HCT116 (cell line): Measurements from ENCODE around the gene PSRC1. TPM values are rescaled to one million over a fixed set of nuclear protein-coding genes. Genes with fewer than 3 reads are reported as not detected.

Experiments
- ATAC-seq: fragments of 200-7000 bp; cut with Tn5 transposase; 2 replicates; pipeline ENCODE4 v1.9.1; 2020; ENCODE audit warnings: mild to moderate bottlenecking, moderate library complexity
- BruUV-seq: library from RNA; stranded (reverse); fragments of 400-500 nt; replicated peaks from 2 replicates; lab custom pipeline; 2021; lab: Mats Ljungman, UMichigan
- CTCF ChIA-PET: fragments of 300-600 bp; sonication (Branson Sonifier 250); formaldehyde crosslinking; loops from one replicate; lab custom pipeline; 2021; ENCODE audit warnings: antibody characterized with exemption; lab: Charles Lee
- POLR2A ChIA-PET: fragments of 300-600, 350-600 bp; sonication (Branson Sonifier 250); formaldehyde crosslinking; loops from one replicate; lab custom pipeline; 2021; ENCODE audit warnings: antibody characterized with exemption; lab: Charles Lee
- RAD21 ChIA-PET, 2 experiments: fragments of 300-600 bp; sonication (Branson Sonifier 250); formaldehyde crosslinking; loops; one replicate each; lab custom pipeline; 2023; ENCODE audit warnings: low total read pairs in 2 of 2; ENCODE audit not compliant: uncharacterized antibody in 2 of 2, unreplicated experiment in 2 of 2, low non-redundant PET in 1 of 2; lab: Charles Lee
- DNase-seq: peaks from one replicate; pipeline ENCODE4 v3.0.0-alpha.2; 2010; ENCODE audit warnings: low read depth, low spot score
- H2AFZ ChIP-seq: fragments of 200-600 bp; shearing (Covaris generic), sonication (generic); 2 replicates; pipeline ENCODE4 v1.6.1; 2017; ENCODE audit warnings: low read depth, mixed run types, mixed read lengths, antibody characterized with exemption, low read length; ENCODE audit not compliant: poor library complexity, severe bottlenecking
- H3K27ac ChIP-seq: 2 replicates; pipeline ENCODE4 v1.5.1; 2012; ENCODE audit warnings: low read depth, low read length
- H3K27me3 ChIP-seq: fragments of 200-600 bp; sonication (generic); 2 replicates; pipeline ENCODE4 v1.6.1; 2016; ENCODE audit warnings: mixed run types, low read length, mixed read lengths; ENCODE audit not compliant: insufficient read depth
- H3K36me3 ChIP-seq, 2 experiments: fragments of 200-500 bp in 1 of 2; fragments of 200-600 bp in 1 of 2; sonication (Bioruptor generic) in 1 of 2; sonication (generic) in 1 of 2; 2 replicates each; pipeline versions ENCODE4 v1.5.1 to v1.6.1; 2014 to 2016; ENCODE audit warnings: low read length in 2 of 2, inconsistent platforms in 1 of 2, mixed read lengths in 1 of 2, mixed run types in 1 of 2; ENCODE audit not compliant: insufficient read depth in 2 of 2, control insufficient read depth in 1 of 2
- H3K4me1 ChIP-seq, 2 experiments: fragments of 200-600 bp in 1 of 2; sonication (generic) in 1 of 2; 2 replicates each; pipeline versions ENCODE4 v1.5.1 to v1.6.1; 2012 to 2017; ENCODE audit warnings: low read length in 2 of 2, inconsistent platforms in 1 of 2, mild to moderate bottlenecking in 1 of 2, mixed read lengths in 1 of 2, mixed run types in 1 of 2, moderate library complexity in 1 of 2; ENCODE audit not compliant: insufficient read depth in 2 of 2, control insufficient read depth in 1 of 2
- H3K4me2 ChIP-seq: fragments of 200-600 bp; sonication (generic); 2 replicates; pipeline ENCODE4 v1.6.1; 2017; ENCODE audit warnings: mixed run types, low read length, mixed read lengths
- H3K4me3 ChIP-seq, 2 experiments: fragments of 200-600 bp in 1 of 2; sonication (generic) in 1 of 2; replicated peaks in 1 of 2; 2 replicates each; pipeline ENCODE4 v1.5.1; 2011 to 2016; ENCODE audit warnings: low read length in 2 of 2, control low read depth in 1 of 2, low read depth in 1 of 2, mild to moderate bottlenecking in 1 of 2, mixed read lengths in 1 of 2, mixed run types in 1 of 2
- H3K79me2 ChIP-seq: fragments of 200-600 bp; sonication (generic); 2 replicates; pipeline ENCODE4 v1.6.1; 2017; ENCODE audit warnings: mild to moderate bottlenecking, mixed run types, low read length, moderate library complexity, mixed read lengths; ENCODE audit not compliant: insufficient read depth
- H3K9ac ChIP-seq: fragments of 200-600 bp; sonication (generic); 2 replicates; pipeline ENCODE4 v1.6.1; 2016; ENCODE audit warnings: low read length, mixed read lengths
- H3K9me2 ChIP-seq: fragments of 200-600 bp; sonication (generic), shearing (Covaris generic); 2 replicates; pipeline ENCODE4 v1.6.1; 2017; ENCODE audit warnings: mixed run types, mild to moderate bottlenecking, moderate library complexity; ENCODE audit not compliant: insufficient read depth
- H3K9me3 ChIP-seq, 2 experiments: fragments of 200-500 bp in 1 of 2; fragments of 200-600 bp in 1 of 2; sonication (Bioruptor generic) in 1 of 2; sonication (generic) in 1 of 2; 2 replicates each; pipeline ENCODE4 v1.6.1; 2014 to 2017; ENCODE audit warnings: low read length in 2 of 2, mixed read lengths in 2 of 2, inconsistent platforms in 1 of 2, low read depth in 1 of 2, mild to moderate bottlenecking in 1 of 2, mixed run types in 1 of 2, moderate library complexity in 1 of 2; ENCODE audit not compliant: control insufficient read depth in 1 of 2, insufficient read depth in 1 of 2
- H4K20me1 ChIP-seq: fragments of 200-600 bp; sonication (generic), shearing (Covaris generic); 2 replicates; pipeline ENCODE4 v1.6.1; 2017; ENCODE audit warnings: mixed run types, mild to moderate bottlenecking, moderate library complexity; ENCODE audit not compliant: insufficient read depth
- CBX3 ChIP-seq: IDR thresholded peaks from 2 replicates; pipeline ENCODE4 v1.6.1; 2012; ENCODE audit warnings: low read depth
- EGR1 ChIP-seq: IDR thresholded peaks from 2 replicates; pipeline ENCODE4 v1.6.1; 2012; ENCODE audit warnings: low read depth
- EZH2 ChIP-seq: fragments of 200-600 bp; sonication (generic); IDR thresholded peaks from 2 replicates; pipeline ENCODE4 v1.6.1; 2017; ENCODE audit warnings: antibody characterized with exemption, mixed run types
- FOSL1 ChIP-seq: IDR thresholded peaks from 2 replicates; pipeline ENCODE4 v1.6.1; 2012; ENCODE audit warnings: low read depth
- JUND ChIP-seq: IDR thresholded peaks from 2 replicates; pipeline ENCODE4 v1.6.1; 2012
- POLR2A ChIP-seq: IDR thresholded peaks from 2 replicates; pipeline ENCODE4 v1.7.0; 2011; ENCODE audit warnings: borderline replicate concordance; ENCODE audit not compliant: insufficient read depth, insufficient read length; ENCODE audit errors: extremely low read depth
- POLR2AphosphoS5 ChIP-seq: IDR thresholded peaks from 2 replicates; pipeline ENCODE4 v1.6.1; 2011; ENCODE audit warnings: mild to moderate bottlenecking, low read depth, low read length, moderate library complexity
- SIN3A ChIP-seq: IDR thresholded peaks from 2 replicates; pipeline ENCODE4 v1.6.1; 2012; ENCODE audit warnings: low read depth
- SP1 ChIP-seq: IDR thresholded peaks from 2 replicates; pipeline ENCODE4 v1.6.1; 2012; ENCODE audit warnings: low read depth
- YY1 ChIP-seq: IDR thresholded peaks from 2 replicates; pipeline ENCODE4 v1.6.1; 2011; ENCODE audit warnings: low read length, low read depth, moderate library complexity, mild to moderate bottlenecking; ENCODE audit not compliant: insufficient replicate concordance; ENCODE audit errors: extremely low read depth
- ZNF274 ChIP-seq: fragments of 200-500 bp; sonication (Bioruptor generic); IDR thresholded peaks from 2 replicates; pipeline ENCODE4 v1.6.1; 2014; ENCODE audit warnings: mild to moderate bottlenecking, low read depth, low read length, inconsistent platforms
- intact Hi-C: fragments of 100-400 bp; cut with micrococcal nuclease; formaldehyde crosslinking; loops from 2 replicates; pipeline ENCODE4 v1.10.0; 2022
- total RNA-seq: library from RNA; stranded (reverse); gene quantifications from one replicate; pipeline ENCODE4 v1.2.1, GENCODE V29; 2021; ENCODE audit not compliant: unreplicated experiment
- TF ChIP-seq, protein P1 (sequence below): IDR thresholded peaks from 2 replicates; pipeline ENCODE4 v1.6.1; 2012
- TF ChIP-seq, protein P2 (sequence below): IDR thresholded peaks from 2 replicates; pipeline ENCODE4 v1.6.1; 2012; ENCODE audit warnings: low read depth
- TF ChIP-seq, protein P3 (sequence below): IDR thresholded peaks from 2 replicates; pipeline ENCODE4 v1.6.1; 2011; ENCODE audit warnings: mild to moderate bottlenecking, low read length, moderate library complexity; ENCODE audit not compliant: insufficient replicate concordance; ENCODE audit errors: extremely low read depth

PSRC1 gene
- total RNA-seq, 1 experiment from 2014 or later = 44.8 TPM

DNA sequence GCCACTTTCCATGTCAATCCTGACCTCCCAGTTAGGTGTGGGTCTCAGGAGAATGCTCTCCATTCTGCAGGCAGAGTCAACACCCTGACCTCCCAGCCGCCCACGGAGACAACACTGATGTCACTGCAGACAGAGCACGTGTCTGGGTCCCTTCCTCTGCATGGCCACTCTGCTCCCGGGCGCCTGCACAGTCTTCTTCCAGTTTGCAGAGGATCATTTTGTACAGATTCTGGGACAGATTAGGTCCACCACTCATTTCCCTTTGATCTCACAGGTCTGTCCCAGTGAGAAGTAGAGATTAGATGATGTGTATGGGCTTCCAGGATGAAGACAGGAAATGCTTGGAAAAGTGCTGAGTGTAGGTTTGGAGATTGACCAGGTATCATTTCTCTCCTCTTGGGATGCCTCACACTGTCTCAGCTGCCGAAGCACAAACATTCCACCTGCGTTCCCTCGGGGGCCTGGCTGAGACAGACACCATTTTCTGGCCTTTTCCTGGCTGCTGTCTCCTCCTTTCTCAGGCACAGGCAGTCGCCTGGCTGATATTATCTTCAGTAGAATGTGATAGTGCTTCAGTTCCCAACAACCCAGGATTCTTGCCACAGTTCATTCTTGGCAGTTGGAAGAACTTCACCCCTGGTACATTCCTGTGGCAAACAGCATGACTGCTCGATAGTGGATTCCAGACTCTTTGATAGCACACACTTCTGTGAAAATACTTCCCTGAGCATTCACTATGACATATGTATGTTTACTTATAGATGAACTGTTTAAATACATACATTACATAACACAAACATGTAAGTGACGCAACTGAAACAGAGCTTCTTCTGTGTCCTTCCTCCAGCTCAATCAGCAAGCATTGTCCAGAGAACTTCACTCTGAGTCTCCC lies 16.0 kb upstream of the PSRC1 start:
- Histone ChIP-seq H3K4me3 (no peak overlapping the region), H3K9ac (no peak overlapping the region), H3K4me2 (peak overlapping the region; percentile 28), H3K79me2 (no peaks in the 10 kb centered on the region), H2AFZ (peak overlapping the region; percentile 49), H3K9me2 (no peaks in the 10 kb centered on the region)
- BruUV-seq = no TSS peak
- ChIA-PET POLR2A (no interaction called here), RAD21 (no interaction called here), CTCF (no interaction called here)
- DNase-seq = no peak
- TF ChIP-seq POLR2A = no peak
- peak; percentile 39; the same call in 1 of the 2 replicates for TF ChIP-seq EGR1
- TF ChIP-seq, all 23 proteins: peak for 1
- H4K20me1 ChIP-seq = no peaks in the 10 kb centered on the region
- intact Hi-C loops = no loop called here
- peaks cover 6 to 13% of the 10 kb centered on the region in 2 experiments; a peak in 3 of 4 replicates for H3K4me1 ChIP-seq
- H3K27me3 ChIP-seq = peaks cover 4% of the 10 kb centered on the region; the same call in 1 of the 2 replicates
- peak; percentile 51; the same call in 1 of the 2 replicates for ATAC-seq
- no peak overlapping the region for H3K27ac ChIP-seq
- H3K9me3 ChIP-seq = no peaks in the 10 kb centered on the region
- no peaks in the 10 kb centered on the region for H3K36me3 ChIP-seq

DNA sequence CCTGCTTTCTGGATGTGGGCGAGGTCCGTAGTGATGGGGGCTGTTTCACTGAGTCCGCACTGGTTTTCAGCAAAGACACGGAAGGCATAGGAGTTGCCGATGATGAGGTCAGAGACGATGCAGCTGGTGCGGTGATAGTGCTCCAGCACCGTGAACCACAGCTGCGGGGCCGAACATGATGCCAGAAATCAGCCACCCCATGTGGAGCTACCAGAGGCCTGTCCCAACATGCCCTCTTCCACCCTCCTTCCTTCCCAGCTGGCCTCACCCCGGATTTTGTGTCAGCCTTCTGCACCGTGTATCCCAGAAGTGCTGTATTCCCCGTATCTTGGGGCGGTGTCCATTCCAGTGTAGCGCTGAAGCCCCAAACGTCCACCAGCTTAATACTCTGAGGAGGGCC lies 13.8 kb upstream of the PSRC1 start:
- Histone ChIP-seq H3K4me3 (no peak overlapping the region), H3K9me2 (no peaks in the 10 kb centered on the region), H3K4me2 (no peak overlapping the region), H3K36me3 (no peaks in the 10 kb centered on the region), H3K27ac (no peak overlapping the region), H3K79me2 (no peaks in the 10 kb centered on the region), H3K9ac (no peak overlapping the region), H3K27me3 (peaks cover 4% of the 10 kb centered on the region; the same call in 1 of the 2 replicates), H2AFZ (no peak overlapping the region), H4K20me1 (no peaks in the 10 kb centered on the region), H3K9me3 (no peaks in the 10 kb centered on the region), H3K4me1 (peaks cover 6 to 15% of the 10 kb centered on the region in 2 experiments; a peak in 3 of 4 replicates)
- POLR2A ChIA-PET = interaction anchor here (0.9 kb wide), 1 partner anchor 14 kb away, joined by 3 read pairs; the partner anchor contains the start of gene PSRC1
- no TSS peak for BruUV-seq
- ATAC-seq (no peak), DNase-seq (no peak)
- RAD21 ChIA-PET = no interaction called here
- intact Hi-C loops = no loop called here
- CTCF ChIA-PET = no interaction called here
- TF ChIP-seq CBX3 = no peak
- TF ChIP-seq, protein P1, sequence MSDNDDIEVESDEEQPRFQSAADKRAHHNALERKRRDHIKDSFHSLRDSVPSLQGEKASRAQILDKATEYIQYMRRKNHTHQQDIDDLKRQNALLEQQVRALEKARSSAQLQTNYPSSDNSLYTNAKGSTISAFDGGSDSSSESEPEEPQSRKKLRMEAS = no peak
- TF ChIP-seq, protein P2, sequence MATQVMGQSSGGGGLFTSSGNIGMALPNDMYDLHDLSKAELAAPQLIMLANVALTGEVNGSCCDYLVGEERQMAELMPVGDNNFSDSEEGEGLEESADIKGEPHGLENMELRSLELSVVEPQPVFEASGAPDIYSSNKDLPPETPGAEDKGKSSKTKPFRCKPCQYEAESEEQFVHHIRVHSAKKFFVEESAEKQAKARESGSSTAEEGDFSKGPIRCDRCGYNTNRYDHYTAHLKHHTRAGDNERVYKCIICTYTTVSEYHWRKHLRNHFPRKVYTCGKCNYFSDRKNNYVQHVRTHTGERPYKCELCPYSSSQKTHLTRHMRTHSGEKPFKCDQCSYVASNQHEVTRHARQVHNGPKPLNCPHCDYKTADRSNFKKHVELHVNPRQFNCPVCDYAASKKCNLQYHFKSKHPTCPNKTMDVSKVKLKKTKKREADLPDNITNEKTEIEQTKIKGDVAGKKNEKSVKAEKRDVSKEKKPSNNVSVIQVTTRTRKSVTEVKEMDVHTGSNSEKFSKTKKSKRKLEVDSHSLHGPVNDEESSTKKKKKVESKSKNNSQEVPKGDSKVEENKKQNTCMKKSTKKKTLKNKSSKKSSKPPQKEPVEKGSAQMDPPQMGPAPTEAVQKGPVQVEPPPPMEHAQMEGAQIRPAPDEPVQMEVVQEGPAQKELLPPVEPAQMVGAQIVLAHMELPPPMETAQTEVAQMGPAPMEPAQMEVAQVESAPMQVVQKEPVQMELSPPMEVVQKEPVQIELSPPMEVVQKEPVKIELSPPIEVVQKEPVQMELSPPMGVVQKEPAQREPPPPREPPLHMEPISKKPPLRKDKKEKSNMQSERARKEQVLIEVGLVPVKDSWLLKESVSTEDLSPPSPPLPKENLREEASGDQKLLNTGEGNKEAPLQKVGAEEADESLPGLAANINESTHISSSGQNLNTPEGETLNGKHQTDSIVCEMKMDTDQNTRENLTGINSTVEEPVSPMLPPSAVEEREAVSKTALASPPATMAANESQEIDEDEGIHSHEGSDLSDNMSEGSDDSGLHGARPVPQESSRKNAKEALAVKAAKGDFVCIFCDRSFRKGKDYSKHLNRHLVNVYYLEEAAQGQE = no peak
- no peak for TF ChIP-seq SIN3A
- TF ChIP-seq ZNF274 = no peak
- TF ChIP-seq JUND = no peak
- TF ChIP-seq, protein P3, sequence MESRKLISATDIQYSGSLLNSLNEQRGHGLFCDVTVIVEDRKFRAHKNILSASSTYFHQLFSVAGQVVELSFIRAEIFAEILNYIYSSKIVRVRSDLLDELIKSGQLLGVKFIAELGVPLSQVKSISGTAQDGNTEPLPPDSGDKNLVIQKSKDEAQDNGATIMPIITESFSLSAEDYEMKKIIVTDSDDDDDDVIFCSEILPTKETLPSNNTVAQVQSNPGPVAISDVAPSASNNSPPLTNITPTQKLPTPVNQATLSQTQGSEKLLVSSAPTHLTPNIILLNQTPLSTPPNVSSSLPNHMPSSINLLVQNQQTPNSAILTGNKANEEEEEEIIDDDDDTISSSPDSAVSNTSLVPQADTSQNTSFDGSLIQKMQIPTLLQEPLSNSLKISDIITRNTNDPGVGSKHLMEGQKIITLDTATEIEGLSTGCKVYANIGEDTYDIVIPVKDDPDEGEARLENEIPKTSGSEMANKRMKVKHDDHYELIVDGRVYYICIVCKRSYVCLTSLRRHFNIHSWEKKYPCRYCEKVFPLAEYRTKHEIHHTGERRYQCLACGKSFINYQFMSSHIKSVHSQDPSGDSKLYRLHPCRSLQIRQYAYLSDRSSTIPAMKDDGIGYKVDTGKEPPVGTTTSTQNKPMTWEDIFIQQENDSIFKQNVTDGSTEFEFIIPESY = no peak
- no peak for TF ChIP-seq FOSL1
- no peak for TF ChIP-seq EZH2
- TF ChIP-seq POLR2AphosphoS5 = no peak
- TF ChIP-seq YY1 = no peak
- no peak for TF ChIP-seq SP1
